HCT116 (cell line): Measurements from ENCODE around the gene TRERF1. TPM values are rescaled to one million over a fixed set of nuclear protein-coding genes. Genes with fewer than 3 reads are reported as not detected.

Experiments
- ATAC-seq: fragments of 200-7000 bp; cut with Tn5 transposase; 2 replicates; pipeline ENCODE4 v1.9.1; 2020; ENCODE audit warnings: mild to moderate bottlenecking, moderate library complexity
- BruUV-seq: library from RNA; stranded (reverse); fragments of 400-500 nt; replicated peaks from 2 replicates; lab custom pipeline; 2021; lab: Mats Ljungman, UMichigan
- CTCF ChIA-PET: fragments of 300-600 bp; sonication (Branson Sonifier 250); formaldehyde crosslinking; loops from one replicate; lab custom pipeline; 2021; ENCODE audit warnings: antibody characterized with exemption; lab: Charles Lee
- POLR2A ChIA-PET: fragments of 300-600, 350-600 bp; sonication (Branson Sonifier 250); formaldehyde crosslinking; loops from one replicate; lab custom pipeline; 2021; ENCODE audit warnings: antibody characterized with exemption; lab: Charles Lee
- RAD21 ChIA-PET, 2 experiments: fragments of 300-600 bp; sonication (Branson Sonifier 250); formaldehyde crosslinking; loops; one replicate each; lab custom pipeline; 2023; ENCODE audit warnings: low total read pairs in 2 of 2; ENCODE audit not compliant: uncharacterized antibody in 2 of 2, unreplicated experiment in 2 of 2, low non-redundant PET in 1 of 2; lab: Charles Lee
- DNase-seq: peaks from one replicate; pipeline ENCODE4 v3.0.0-alpha.2; 2010; ENCODE audit warnings: low read depth, low spot score
- H2AFZ ChIP-seq: fragments of 200-600 bp; shearing (Covaris generic), sonication (generic); 2 replicates; pipeline ENCODE4 v1.6.1; 2017; ENCODE audit warnings: low read depth, mixed run types, mixed read lengths, antibody characterized with exemption, low read length; ENCODE audit not compliant: poor library complexity, severe bottlenecking
- H3K27ac ChIP-seq: 2 replicates; pipeline ENCODE4 v1.5.1; 2012; ENCODE audit warnings: low read depth, low read length
- H3K27me3 ChIP-seq: fragments of 200-600 bp; sonication (generic); 2 replicates; pipeline ENCODE4 v1.6.1; 2016; ENCODE audit warnings: mixed run types, low read length, mixed read lengths; ENCODE audit not compliant: insufficient read depth
- H3K36me3 ChIP-seq, 2 experiments: fragments of 200-500 bp in 1 of 2; fragments of 200-600 bp in 1 of 2; sonication (Bioruptor generic) in 1 of 2; sonication (generic) in 1 of 2; 2 replicates each; pipeline versions ENCODE4 v1.5.1 to v1.6.1; 2014 to 2016; ENCODE audit warnings: low read length in 2 of 2, inconsistent platforms in 1 of 2, mixed read lengths in 1 of 2, mixed run types in 1 of 2; ENCODE audit not compliant: insufficient read depth in 2 of 2, control insufficient read depth in 1 of 2
- H3K4me1 ChIP-seq, 2 experiments: fragments of 200-600 bp in 1 of 2; sonication (generic) in 1 of 2; 2 replicates each; pipeline versions ENCODE4 v1.5.1 to v1.6.1; 2012 to 2017; ENCODE audit warnings: low read length in 2 of 2, inconsistent platforms in 1 of 2, mild to moderate bottlenecking in 1 of 2, mixed read lengths in 1 of 2, mixed run types in 1 of 2, moderate library complexity in 1 of 2; ENCODE audit not compliant: insufficient read depth in 2 of 2, control insufficient read depth in 1 of 2
- H3K4me2 ChIP-seq: fragments of 200-600 bp; sonication (generic); 2 replicates; pipeline ENCODE4 v1.6.1; 2017; ENCODE audit warnings: mixed run types, low read length, mixed read lengths
- H3K4me3 ChIP-seq, 2 experiments: fragments of 200-600 bp in 1 of 2; sonication (generic) in 1 of 2; replicated peaks in 1 of 2; 2 replicates each; pipeline ENCODE4 v1.5.1; 2011 to 2016; ENCODE audit warnings: low read length in 2 of 2, control low read depth in 1 of 2, low read depth in 1 of 2, mild to moderate bottlenecking in 1 of 2, mixed read lengths in 1 of 2, mixed run types in 1 of 2
- H3K79me2 ChIP-seq: fragments of 200-600 bp; sonication (generic); 2 replicates; pipeline ENCODE4 v1.6.1; 2017; ENCODE audit warnings: mild to moderate bottlenecking, mixed run types, low read length, moderate library complexity, mixed read lengths; ENCODE audit not compliant: insufficient read depth
- H3K9ac ChIP-seq: fragments of 200-600 bp; sonication (generic); 2 replicates; pipeline ENCODE4 v1.6.1; 2016; ENCODE audit warnings: low read length, mixed read lengths
- H3K9me2 ChIP-seq: fragments of 200-600 bp; sonication (generic), shearing (Covaris generic); 2 replicates; pipeline ENCODE4 v1.6.1; 2017; ENCODE audit warnings: mixed run types, mild to moderate bottlenecking, moderate library complexity; ENCODE audit not compliant: insufficient read depth
- H3K9me3 ChIP-seq, 2 experiments: fragments of 200-500 bp in 1 of 2; fragments of 200-600 bp in 1 of 2; sonication (Bioruptor generic) in 1 of 2; sonication (generic) in 1 of 2; 2 replicates each; pipeline ENCODE4 v1.6.1; 2014 to 2017; ENCODE audit warnings: low read length in 2 of 2, mixed read lengths in 2 of 2, inconsistent platforms in 1 of 2, low read depth in 1 of 2, mild to moderate bottlenecking in 1 of 2, mixed run types in 1 of 2, moderate library complexity in 1 of 2; ENCODE audit not compliant: control insufficient read depth in 1 of 2, insufficient read depth in 1 of 2
- H4K20me1 ChIP-seq: fragments of 200-600 bp; sonication (generic), shearing (Covaris generic); 2 replicates; pipeline ENCODE4 v1.6.1; 2017; ENCODE audit warnings: mixed run types, mild to moderate bottlenecking, moderate library complexity; ENCODE audit not compliant: insufficient read depth
- CBX3 ChIP-seq: IDR thresholded peaks from 2 replicates; pipeline ENCODE4 v1.6.1; 2012; ENCODE audit warnings: low read depth
- CEBPB ChIP-seq: IDR thresholded peaks from 2 replicates; pipeline ENCODE4 v1.6.1; 2012; ENCODE audit warnings: low read depth
- EGR1 ChIP-seq: IDR thresholded peaks from 2 replicates; pipeline ENCODE4 v1.6.1; 2012; ENCODE audit warnings: low read depth
- ELF1 ChIP-seq: IDR thresholded peaks from 2 replicates; pipeline ENCODE4 v1.6.1; 2012; ENCODE audit warnings: low read depth, borderline replicate concordance
- EZH2 ChIP-seq: fragments of 200-600 bp; sonication (generic); IDR thresholded peaks from 2 replicates; pipeline ENCODE4 v1.6.1; 2017; ENCODE audit warnings: antibody characterized with exemption, mixed run types
- EZH2phosphoT487 ChIP-seq: fragments of 200-600 bp; IDR thresholded peaks from 2 replicates; pipeline ENCODE4 v1.6.1; 2018; ENCODE audit warnings: antibody characterized with exemption, borderline replicate concordance
- FOSL1 ChIP-seq: IDR thresholded peaks from 2 replicates; pipeline ENCODE4 v1.6.1; 2012; ENCODE audit warnings: low read depth
- JUND ChIP-seq: IDR thresholded peaks from 2 replicates; pipeline ENCODE4 v1.6.1; 2012
- POLR2AphosphoS5 ChIP-seq: IDR thresholded peaks from 2 replicates; pipeline ENCODE4 v1.6.1; 2011; ENCODE audit warnings: mild to moderate bottlenecking, low read depth, low read length, moderate library complexity
- RAD21 ChIP-seq: IDR thresholded peaks from 2 replicates; pipeline ENCODE4 v1.6.1; 2012; ENCODE audit warnings: low read depth, mild to moderate bottlenecking
- SP1 ChIP-seq: IDR thresholded peaks from 2 replicates; pipeline ENCODE4 v1.6.1; 2012; ENCODE audit warnings: low read depth
- SRF ChIP-seq: IDR thresholded peaks from 2 replicates; pipeline ENCODE4 v1.6.1; 2012; ENCODE audit warnings: low read depth
- TCF7L2 ChIP-seq: IDR thresholded peaks from 2 replicates; pipeline ENCODE4 v1.7.0; 2011; ENCODE audit warnings: borderline replicate concordance, inconsistent platforms; ENCODE audit not compliant: insufficient read depth, insufficient read length; ENCODE audit errors: extremely low read depth
- YY1 ChIP-seq: IDR thresholded peaks from 2 replicates; pipeline ENCODE4 v1.6.1; 2011; ENCODE audit warnings: low read length, low read depth, moderate library complexity, mild to moderate bottlenecking; ENCODE audit not compliant: insufficient replicate concordance; ENCODE audit errors: extremely low read depth
- intact Hi-C: fragments of 100-400 bp; cut with micrococcal nuclease; formaldehyde crosslinking; loops from 2 replicates; pipeline ENCODE4 v1.10.0; 2022
- total RNA-seq: library from RNA; stranded (reverse); gene quantifications from one replicate; pipeline ENCODE4 v1.2.1, GENCODE V29; 2021; ENCODE audit not compliant: unreplicated experiment
- TF ChIP-seq, protein P1 (sequence below): IDR thresholded peaks from 2 replicates; pipeline ENCODE4 v1.6.1; 2012; ENCODE audit warnings: low read depth
- TF ChIP-seq, protein P2 (sequence below): IDR thresholded peaks from 2 replicates; pipeline ENCODE4 v1.6.1; 2012
- TF ChIP-seq, protein P3 (sequence below): IDR thresholded peaks from 2 replicates; pipeline ENCODE4 v1.6.1; 2012
- TF ChIP-seq, protein P4 (sequence below): IDR thresholded peaks from 2 replicates; pipeline ENCODE4 v1.6.1; 2011; ENCODE audit warnings: mild to moderate bottlenecking, low read length, moderate library complexity; ENCODE audit not compliant: insufficient replicate concordance; ENCODE audit errors: extremely low read depth

Gene TRERF1
- total RNA-seq, 1 experiment from 2014 or later, result 12.4 TPM

DNA sequence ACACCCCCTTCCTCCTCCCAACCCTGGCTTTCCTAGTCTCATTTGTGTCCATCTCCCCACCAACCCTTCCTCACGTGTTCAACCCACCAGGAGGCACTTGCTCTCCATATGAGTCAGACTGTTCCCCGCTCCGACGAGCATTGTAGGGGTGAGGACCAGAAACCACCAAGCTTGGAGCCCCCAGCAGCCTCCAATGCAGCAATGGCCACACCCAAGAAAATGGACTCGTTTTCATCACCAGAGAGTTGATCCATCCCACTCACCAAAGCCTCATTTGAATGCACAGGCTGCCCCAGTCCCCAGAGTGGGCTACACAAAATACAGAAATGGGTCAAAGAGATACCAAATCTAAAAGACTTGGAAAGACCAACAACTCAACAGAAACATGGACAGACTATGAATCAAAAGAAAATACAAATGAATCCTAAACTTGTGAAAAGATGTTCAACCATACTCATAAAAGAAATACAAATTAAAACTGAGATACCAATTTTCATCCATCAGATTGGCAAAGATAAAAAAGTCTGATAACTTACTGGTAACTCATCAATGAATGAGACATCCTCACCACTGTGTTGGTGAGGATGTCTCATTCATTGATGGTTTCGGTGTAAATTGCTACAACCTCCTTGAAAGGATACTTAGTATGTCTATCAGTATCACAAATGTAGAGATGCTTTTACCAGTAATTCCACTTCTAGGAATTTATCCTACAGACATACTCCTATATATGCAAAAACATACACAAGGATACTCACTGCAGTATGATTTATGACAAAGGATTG, 68.1 kb downstream of the TRERF1 start:
- Histone ChIP-seq H3K9ac (no peak overlapping the region), H3K4me1 (no peaks in the 10 kb centered on the region), H4K20me1 (no peaks in the 10 kb centered on the region), H3K9me3 (no peaks in the 10 kb centered on the region), H3K4me3 (no peak overlapping the region), H3K79me2 (no peaks in the 10 kb centered on the region), H3K9me2 (no peaks in the 10 kb centered on the region), H3K4me2 (no peak overlapping the region), H2AFZ (no peak overlapping the region)
- no peak for ATAC-seq
- RAD21 ChIA-PET, result no interaction called here
- CTCF ChIA-PET, result no interaction called here
- TF ChIP-seq, protein P1, sequence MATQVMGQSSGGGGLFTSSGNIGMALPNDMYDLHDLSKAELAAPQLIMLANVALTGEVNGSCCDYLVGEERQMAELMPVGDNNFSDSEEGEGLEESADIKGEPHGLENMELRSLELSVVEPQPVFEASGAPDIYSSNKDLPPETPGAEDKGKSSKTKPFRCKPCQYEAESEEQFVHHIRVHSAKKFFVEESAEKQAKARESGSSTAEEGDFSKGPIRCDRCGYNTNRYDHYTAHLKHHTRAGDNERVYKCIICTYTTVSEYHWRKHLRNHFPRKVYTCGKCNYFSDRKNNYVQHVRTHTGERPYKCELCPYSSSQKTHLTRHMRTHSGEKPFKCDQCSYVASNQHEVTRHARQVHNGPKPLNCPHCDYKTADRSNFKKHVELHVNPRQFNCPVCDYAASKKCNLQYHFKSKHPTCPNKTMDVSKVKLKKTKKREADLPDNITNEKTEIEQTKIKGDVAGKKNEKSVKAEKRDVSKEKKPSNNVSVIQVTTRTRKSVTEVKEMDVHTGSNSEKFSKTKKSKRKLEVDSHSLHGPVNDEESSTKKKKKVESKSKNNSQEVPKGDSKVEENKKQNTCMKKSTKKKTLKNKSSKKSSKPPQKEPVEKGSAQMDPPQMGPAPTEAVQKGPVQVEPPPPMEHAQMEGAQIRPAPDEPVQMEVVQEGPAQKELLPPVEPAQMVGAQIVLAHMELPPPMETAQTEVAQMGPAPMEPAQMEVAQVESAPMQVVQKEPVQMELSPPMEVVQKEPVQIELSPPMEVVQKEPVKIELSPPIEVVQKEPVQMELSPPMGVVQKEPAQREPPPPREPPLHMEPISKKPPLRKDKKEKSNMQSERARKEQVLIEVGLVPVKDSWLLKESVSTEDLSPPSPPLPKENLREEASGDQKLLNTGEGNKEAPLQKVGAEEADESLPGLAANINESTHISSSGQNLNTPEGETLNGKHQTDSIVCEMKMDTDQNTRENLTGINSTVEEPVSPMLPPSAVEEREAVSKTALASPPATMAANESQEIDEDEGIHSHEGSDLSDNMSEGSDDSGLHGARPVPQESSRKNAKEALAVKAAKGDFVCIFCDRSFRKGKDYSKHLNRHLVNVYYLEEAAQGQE, result no peak
- TF ChIP-seq CBX3 (no peak), EZH2phosphoT487 (no peak), FOSL1 (no peak), SP1 (no peak), POLR2AphosphoS5 (no peak), EGR1 (no peak), TCF7L2 (no peak), EZH2 (no peak), CEBPB (no peak), ELF1 (no peak), SRF (no peak), RAD21 (no peak), JUND (no peak), YY1 (no peak)
- TF ChIP-seq, protein P2, sequence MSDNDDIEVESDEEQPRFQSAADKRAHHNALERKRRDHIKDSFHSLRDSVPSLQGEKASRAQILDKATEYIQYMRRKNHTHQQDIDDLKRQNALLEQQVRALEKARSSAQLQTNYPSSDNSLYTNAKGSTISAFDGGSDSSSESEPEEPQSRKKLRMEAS, result no peak
- TF ChIP-seq, protein P3, sequence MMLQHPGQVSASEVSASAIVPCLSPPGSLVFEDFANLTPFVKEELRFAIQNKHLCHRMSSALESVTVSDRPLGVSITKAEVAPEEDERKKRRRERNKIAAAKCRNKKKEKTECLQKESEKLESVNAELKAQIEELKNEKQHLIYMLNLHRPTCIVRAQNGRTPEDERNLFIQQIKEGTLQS, result no peak
- TF ChIP-seq, protein P4, sequence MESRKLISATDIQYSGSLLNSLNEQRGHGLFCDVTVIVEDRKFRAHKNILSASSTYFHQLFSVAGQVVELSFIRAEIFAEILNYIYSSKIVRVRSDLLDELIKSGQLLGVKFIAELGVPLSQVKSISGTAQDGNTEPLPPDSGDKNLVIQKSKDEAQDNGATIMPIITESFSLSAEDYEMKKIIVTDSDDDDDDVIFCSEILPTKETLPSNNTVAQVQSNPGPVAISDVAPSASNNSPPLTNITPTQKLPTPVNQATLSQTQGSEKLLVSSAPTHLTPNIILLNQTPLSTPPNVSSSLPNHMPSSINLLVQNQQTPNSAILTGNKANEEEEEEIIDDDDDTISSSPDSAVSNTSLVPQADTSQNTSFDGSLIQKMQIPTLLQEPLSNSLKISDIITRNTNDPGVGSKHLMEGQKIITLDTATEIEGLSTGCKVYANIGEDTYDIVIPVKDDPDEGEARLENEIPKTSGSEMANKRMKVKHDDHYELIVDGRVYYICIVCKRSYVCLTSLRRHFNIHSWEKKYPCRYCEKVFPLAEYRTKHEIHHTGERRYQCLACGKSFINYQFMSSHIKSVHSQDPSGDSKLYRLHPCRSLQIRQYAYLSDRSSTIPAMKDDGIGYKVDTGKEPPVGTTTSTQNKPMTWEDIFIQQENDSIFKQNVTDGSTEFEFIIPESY, result no peak
- TF ChIP-seq, all 23 proteins: peak for 0
- Histone ChIP-seq H3K27me3 (no peaks in the 10 kb centered on the region), H3K27ac (no peak overlapping the region), H3K36me3 (no peaks in the 10 kb centered on the region)
- DNase-seq, result no peak
- intact Hi-C loops, result no loop called here
- no TSS peak for BruUV-seq
- POLR2A ChIA-PET, result interaction anchor here (1.5 kb wide), 1 partner anchor 9 kb away, joined by 4 read pairs; no protein-coding TSS in a partner anchor
